Measurements from ENCODE around the gene ULK3.
"Not testable (repeated sequence)": the region's sequence is repeated elsewhere in the genome, so short reads cannot be mapped to it uniquely, and the experiment has no call there.

ULK3 gene
- total RNA-seq = 71.7 to 120 reads per million in 2 experiments

- peak; percentile 91 for DNase-seq (ENCODE audit: low read depth)
Observed at GRCh38 chr15:74842581-74843444, at the start of gene ULK3. Gene ULK3 (minus strand): TSS chr15:74843156. CDS start chr15:74843105, 51 bp downstream.

GRCh38 chr15:74892313-74892712 lies 49.4 kb upstream of the ULK3 start:
- DNase-seq (ENCODE audit: low read depth) = no peak

GRCh38 chr15:74891469-74891868 lies 48.5 kb upstream of the ULK3 start:
- no peak for DNase-seq (ENCODE audit: low read depth)

- no peak for DNase-seq (ENCODE audit: low read depth)
Observed at GRCh38 chr15:74890665-74890960, 47.7 kb upstream of the ULK3 start.

GRCh38 chr15:74889883-74890664 lies 47.1 kb upstream of the ULK3 start, which contains the start of gene MPI:
Gene MPI (plus strand): TSS chr15:74890042. CDS start chr15:74890074, 32 bp downstream.
- DNase-seq (ENCODE audit: low read depth) = peak; percentile 78

- DNase-seq (ENCODE audit: low read depth) = no peak
Observed at GRCh38 chr15:74889390-74889882, 46.5 kb upstream of the ULK3 start.

- DNase-seq (ENCODE audit: low read depth) = no peak
Observed at GRCh38 chr15:74888716-74889115, 45.8 kb upstream of the ULK3 start.

- not testable (repeated sequence) for DNase-seq (ENCODE audit: low read depth)
Observed at GRCh38 chr15:74887537-74888193, 44.7 kb upstream of the ULK3 start.

- DNase-seq (ENCODE audit: low read depth) = no peak
Observed at GRCh38 chr15:74885461-74885860, 42.5 kb upstream of the ULK3 start.

GRCh38 chr15:74884428-74885223 lies 41.7 kb upstream of the ULK3 start:
- no peak for DNase-seq (ENCODE audit: low read depth)

- DNase-seq (ENCODE audit: low read depth) = no peak
Observed at GRCh38 chr15:74882528-74882927, 39.6 kb upstream of the ULK3 start.

- DNase-seq (ENCODE audit: low read depth) = no peak
Observed at GRCh38 chr15:74878273-74878672, 35.3 kb upstream of the ULK3 start.

- DNase-seq (ENCODE audit: low read depth) = no peak
Observed at GRCh38 chr15:74873756-74874424, 30.9 kb upstream of the ULK3 start.

- peak; percentile 83 for DNase-seq (ENCODE audit: low read depth)
Observed at GRCh38 chr15:74873036-74873755, 30.2 kb upstream of the ULK3 start, which contains the start of gene SCAMP2. Gene SCAMP2 (minus strand): TSS chr15:74873365. CDS start chr15:74873255, 110 bp downstream.

GRCh38 chr15:74872702-74873035 lies 29.7 kb upstream of the ULK3 start:
- DNase-seq (ENCODE audit: low read depth) = no peak

GRCh38 chr15:74870436-74871215 lies 27.7 kb upstream of the ULK3 start:
- DNase-seq (ENCODE audit: low read depth) = no peak

- DNase-seq (ENCODE audit: low read depth) = no peak
Observed at GRCh38 chr15:74869726-74870407, 26.9 kb upstream of the ULK3 start.

- no peak for DNase-seq (ENCODE audit: low read depth)
Observed at GRCh38 chr15:74869372-74869725, 26.4 kb upstream of the ULK3 start.

GRCh38 chr15:74868059-74868458 lies 25.1 kb upstream of the ULK3 start:
- DNase-seq (ENCODE audit: low read depth) = no peak
